Left lung (tissue), 10 donors: Measurements from ENCODE around the gene PLA2G4B. TPM values are rescaled to one million over a fixed set of nuclear protein-coding genes. Genes with fewer than 3 reads are reported as not detected.

Experiments used
- ATAC-seq: fragments of 200-7000 bp; cut with Tn5 transposase; one replicate; pipeline ENCODE4 v1.9.1; 2020; ENCODE audit warnings: moderate library complexity
- DNase-seq, 4 donors: peaks; one replicate each; pipeline ENCODE4 v3.0.0-alpha.2; 2013 to 2020
- H3K27ac ChIP-seq, 2 donors: fragments of 200-600 bp; sonication (generic) in 1 of 2; one replicate each; pipeline versions ENCODE4 v1.5.0 to v1.8.0; 2020 to 2021
- H3K27me3 ChIP-seq, 2 donors: fragments of 200-600 bp; sonication (generic) in 1 of 2; one replicate each; pipeline versions ENCODE4 v1.5.0 to v1.8.0; 2020 to 2021
- H3K36me3 ChIP-seq, 2 donors: fragments of 200-600 bp; sonication (generic) in 1 of 2; one replicate each; pipeline versions ENCODE4 v1.5.0 to v1.8.0; 2020 to 2021
- H3K4me1 ChIP-seq, 2 donors: fragments of 200-600 bp; one replicate each; pipeline ENCODE4 v1.8.0; 2021
- H3K4me3 ChIP-seq, 2 donors: fragments of 200-600 bp; sonication (generic) in 1 of 2; one replicate each; pipeline versions ENCODE4 v1.5.0 to v1.8.0; 2020 to 2021; ENCODE audit warnings: mild to moderate bottlenecking in 1 of 2
- H3K9me3 ChIP-seq, 2 donors: fragments of 200-600 bp; sonication (generic) in 1 of 2; one replicate each; pipeline versions ENCODE4 v1.5.0 to v1.8.0; 2020 to 2021
- CTCF ChIP-seq, 2 donors: fragments of 200-600 bp; sonication (generic) in 1 of 2; IDR thresholded peaks; one replicate each; pipeline versions ENCODE4 v1.5.0 to v1.8.0; 2021; ENCODE audit warnings: antibody characterized with exemption in 2 of 2
- intact Hi-C, 2 donors: fragments of 100-400 bp; cut with DNase I; formaldehyde crosslinking; loops; one replicate each; pipeline versions ENCODE4 v1.11.2 to v1.14.2; 2022
- polyA plus RNA-seq, 6 donors: library from polyadenylated mRNA; unstranded; fragments of 120-200 nt; gene quantifications; one replicate each; pipeline ENCODE4 v1.2.1, GENCODE V29; 2013; ENCODE audit not compliant: insufficient read length in 6 of 6
- total RNA-seq, 2 donors: library from RNA; stranded (reverse); fragmentation: NEBNext Ultra II Directional; extraction: Animal tissue kit (Norgen Biotek cat#: 25700); gene quantifications; one replicate each; pipeline ENCODE4 v1.2.1, GENCODE V29; 2021
- donor health status: DM: no; HTN: yes; CAD: no.
- donor health status: DM: no; HTN: no; CAD: no.

Gene PLA2G4B
- total and polyA plus RNA-seq, 8 donors, result 9.2 to 23.1 (median 11.3) TPM

- no peak for TF ChIP-seq CTCF (IDR thresholded peaks at IDR 0.05)
- DNase-seq (no peak), ATAC-seq (no peak)
- peaks cover 0 to 10% of the 10 kb centered on the region in 2 donors for H3K27me3 ChIP-seq
- H3K9me3 ChIP-seq, result no peaks in the 10 kb centered on the region
- H3K4me3 ChIP-seq, result no peak overlapping the region
- peaks cover 0 to 11% of the 10 kb centered on the region in 2 donors for H3K36me3 ChIP-seq
- H3K4me1 ChIP-seq, result peaks cover 7 to 14% of the 10 kb centered on the region in 2 donors
- H3K27ac ChIP-seq, result no peak overlapping the region
- intact Hi-C loops, result no loop called here
Observed at GRCh38 chr15:41886741-41887140, 48.1 kb downstream of the PLA2G4B start.

GRCh38 chr15:41887161-41887560 is 48.5 kb downstream of the PLA2G4B start:
- peak; percentile 49 for ATAC-seq
- peaks cover 0 to 5% of the 10 kb centered on the region in 2 donors for H3K27me3 ChIP-seq
- DNase-seq, result no peak
- intact Hi-C loops, result no loop called here
- no peaks in the 10 kb centered on the region for H3K9me3 ChIP-seq
- peaks cover 0 to 11% of the 10 kb centered on the region in 2 donors for H3K36me3 ChIP-seq
- no peak overlapping the region for H3K27ac ChIP-seq
- H3K4me1 ChIP-seq, result peaks cover 2 to 10% of the 10 kb centered on the region in 2 donors
- no peak overlapping the region for H3K4me3 ChIP-seq
- no peak for TF ChIP-seq CTCF (IDR thresholded peaks at IDR 0.05)

GRCh38 chr15:41887893-41888292 is 49.2 kb downstream of the PLA2G4B start:
- H3K4me3 ChIP-seq, result no peak overlapping the region
- intact Hi-C loops, result no loop called here
- peaks cover 0 to 5% of the 10 kb centered on the region in 2 donors for H3K4me1 ChIP-seq
- ATAC-seq (no peak), DNase-seq (no peak)
- no peaks in the 10 kb centered on the region for H3K9me3 ChIP-seq
- no peak overlapping the region for H3K27ac ChIP-seq
- no peak for TF ChIP-seq CTCF (IDR thresholded peaks at IDR 0.05)
- H3K27me3 ChIP-seq, result no peaks in the 10 kb centered on the region
- peaks cover 0 to 11% of the 10 kb centered on the region in 2 donors for H3K36me3 ChIP-seq

GRCh38 chr15:41888662-41889253 is 50.1 kb downstream of the PLA2G4B start:
- intact Hi-C loops, result no loop called here
- peaks cover 0 to 11% of the 10 kb centered on the region in 2 donors for H3K36me3 ChIP-seq
- no peaks in the 10 kb centered on the region for H3K9me3 ChIP-seq
- no peaks in the 10 kb centered on the region for H3K27me3 ChIP-seq
- H3K27ac ChIP-seq, result no peak overlapping the region
- DNase-seq, result peak in 1 of 4 donors; percentile 38
- no peak for TF ChIP-seq CTCF (IDR thresholded peaks at IDR 0.05)
- peaks cover 0 to 12% of the 10 kb centered on the region in 2 donors for H3K4me1 ChIP-seq
- no peak overlapping the region for H3K4me3 ChIP-seq
- ATAC-seq, result no peak

- no peak for DNase-seq
- ATAC-seq, result no peak
- TF ChIP-seq CTCF (IDR thresholded peaks at IDR 0.05), result no peak
- no peak overlapping the region for H3K27ac ChIP-seq
- no peak overlapping the region for H3K4me3 ChIP-seq
- no peaks in the 10 kb centered on the region for H3K27me3 ChIP-seq
- H3K36me3 ChIP-seq, result peaks cover 0 to 11% of the 10 kb centered on the region in 2 donors
- intact Hi-C loops, result no loop called here
- peaks cover 11 to 26% of the 10 kb centered on the region in 2 donors for H3K4me1 ChIP-seq
- no peaks in the 10 kb centered on the region for H3K9me3 ChIP-seq
Observed at GRCh38 chr15:41890050-41890690, 51.5 kb downstream of the PLA2G4B start.
